IMR-90 (cell line): ENCODE measurements around the gene HMGN4. TPM values are rescaled to one million over a fixed set of nuclear protein-coding genes. Genes with fewer than 3 reads are reported as not detected.

Experiments used
- ATAC-seq: fragments of 200-7000 bp; cut with Tn5 transposase; 2 replicates; pipeline ENCODE4 v1.9.1; 2020; ENCODE audit warnings: low read depth, mild to moderate bottlenecking, moderate library complexity
- BruUV-seq: library from RNA; stranded (reverse); fragments of 400-500 nt; replicated peaks from 2 replicates; lab custom pipeline; 2021; lab: Mats Ljungman, UMichigan
- CTCF ChIA-PET: fragments of 300-600 bp; formaldehyde crosslinking; extraction: SDS; loops from one replicate; lab custom pipeline; 2021; ENCODE audit warnings: antibody characterized with exemption; lab: Yijun Ruan, JAX
- POLR2A ChIA-PET: fragments of 300-600 bp; sonication (Branson Sonifier 250); formaldehyde crosslinking; loops from one replicate; lab custom pipeline; 2022; ENCODE audit warnings: antibody characterized with exemption; ENCODE audit not compliant: unreplicated experiment; lab: Charles Lee
- DNase-seq: peaks from one replicate; pipeline ENCODE4 v3.0.0; 2013
- H2AFZ ChIP-seq: replicated peaks from 2 replicates; pipeline ENCODE3; 2013; ENCODE audit warnings: low read length, mild to moderate bottlenecking; ENCODE audit not compliant: poor library complexity
- H2AK5ac ChIP-seq: 2 replicates; pipeline ENCODE4 v1.6.1; 2013; ENCODE audit warnings: low read depth, low read length, inconsistent platforms
- H2AK9ac ChIP-seq: replicated peaks from 2 replicates; pipeline ENCODE3; 2013; ENCODE audit warnings: mild to moderate bottlenecking, low read depth, low read length, moderate library complexity; ENCODE audit not compliant: poor library complexity
- H2BK120ac ChIP-seq: 2 replicates; pipeline ENCODE4 v1.6.1; 2013; ENCODE audit warnings: low read depth, low read length, inconsistent platforms
- H2BK15ac ChIP-seq: 3 replicates; pipeline ENCODE4 v1.6.1; 2013; ENCODE audit warnings: low read depth, low read length, inconsistent platforms
- H2BK20ac ChIP-seq: 2 replicates; pipeline ENCODE4 v1.6.1; 2013; ENCODE audit warnings: low read depth, mild to moderate bottlenecking, inconsistent platforms, low read length, moderate library complexity
- H2BK5ac ChIP-seq: 2 replicates; pipeline ENCODE4 v1.6.1; 2013; ENCODE audit warnings: mild to moderate bottlenecking, low read depth, low read length, inconsistent platforms; ENCODE audit not compliant: poor library complexity, severe bottlenecking
- H3K14ac ChIP-seq: replicated peaks from 2 replicates; pipeline ENCODE4 v1.6.1; 2013; ENCODE audit warnings: low read depth, low read length, inconsistent platforms
- H3K18ac ChIP-seq: 2 replicates; pipeline ENCODE4 v1.6.1; 2013; ENCODE audit warnings: low read depth, low read length, control low read depth
- H3K23ac ChIP-seq: 2 replicates; pipeline ENCODE4 v1.6.1; 2013; ENCODE audit warnings: low read depth, low read length, inconsistent platforms
- H3K27ac ChIP-seq: 2 replicates; pipeline ENCODE4 v1.5.1; 2013; ENCODE audit warnings: mild to moderate bottlenecking, control low read depth, low read length; ENCODE audit not compliant: insufficient read depth
- H3K27me3 ChIP-seq: 2 replicates; pipeline ENCODE4 v1.6.1; 2013; ENCODE audit warnings: low read length; ENCODE audit not compliant: control insufficient read depth, insufficient read depth
- H3K36me3 ChIP-seq: 2 replicates; pipeline ENCODE4 v1.6.1; 2013; ENCODE audit warnings: low read length, mixed read lengths; ENCODE audit not compliant: control insufficient read depth, insufficient read depth
- H3K4ac ChIP-seq: 2 replicates; pipeline ENCODE4 v1.6.1; 2013; ENCODE audit warnings: low read depth, low read length, inconsistent platforms
- H3K4me1 ChIP-seq: 2 replicates; pipeline ENCODE4 v1.6.1; 2013; ENCODE audit warnings: low read length, mixed read lengths; ENCODE audit not compliant: control insufficient read depth, insufficient read depth
- H3K4me2 ChIP-seq: 2 replicates; pipeline ENCODE4 v1.6.1; 2013; ENCODE audit warnings: low read depth, mild to moderate bottlenecking, control low read depth, low read length, moderate library complexity
- H3K4me3 ChIP-seq: 2 replicates; pipeline ENCODE4 v1.5.1; 2013; ENCODE audit warnings: low read depth, mild to moderate bottlenecking, control low read depth, low read length, moderate library complexity; ENCODE audit not compliant: insufficient read depth
- H3K56ac ChIP-seq: 2 replicates; pipeline ENCODE4 v1.6.1; 2013; ENCODE audit warnings: low read length, inconsistent platforms; ENCODE audit not compliant: insufficient read depth; ENCODE audit errors: extremely low read depth
- H3K79me1 ChIP-seq, 2 experiments: 2 replicates each; pipeline ENCODE4 v1.6.1; 2013; ENCODE audit warnings: low read length in 2 of 2, inconsistent platforms in 1 of 2, low read depth in 1 of 2
- H3K9ac ChIP-seq: 2 replicates; pipeline ENCODE4 v1.6.1; 2013; ENCODE audit warnings: low read depth, low read length, control low read depth
- H3K9me1 ChIP-seq: 2 replicates; pipeline ENCODE4 v1.6.1; 2013; ENCODE audit warnings: low read length, inconsistent platforms; ENCODE audit not compliant: insufficient read depth
- H3K9me3 ChIP-seq: 2 replicates; pipeline ENCODE4 v1.6.1; 2013; ENCODE audit warnings: low read length; ENCODE audit not compliant: control insufficient read depth, insufficient read depth
- H4K20me1 ChIP-seq: 2 replicates; pipeline ENCODE4 v1.6.1; 2013; ENCODE audit warnings: low read length, inconsistent platforms; ENCODE audit not compliant: insufficient read depth
- H4K5ac ChIP-seq: 2 replicates; pipeline ENCODE4 v1.6.1; 2013; ENCODE audit warnings: mild to moderate bottlenecking, low read depth, low read length, control low read depth
- H4K8ac ChIP-seq, 2 experiments: 2 replicates each; pipeline ENCODE4 v1.6.1; 2013; ENCODE audit warnings: low read depth in 2 of 2, low read length in 2 of 2, control low read depth in 1 of 2, inconsistent platforms in 1 of 2
- H4K91ac ChIP-seq: 2 replicates; pipeline ENCODE4 v1.6.1; 2013; ENCODE audit warnings: low read depth, low read length, inconsistent platforms; ENCODE audit not compliant: insufficient read depth
- CEBPB ChIP-seq: IDR thresholded peaks from 2 replicates; pipeline ENCODE4 v1.6.1; 2012; ENCODE audit warnings: low read depth, low read length, improper control_type of control experiment
- CHD1 ChIP-seq: IDR thresholded peaks from 2 replicates; pipeline ENCODE4 v1.6.1; 2012; ENCODE audit warnings: low read depth, low read length, improper control_type of control experiment
- FOS ChIP-seq: fragments of 150-350 bp; IDR thresholded peaks from 2 replicates; pipeline ENCODE4 v1.6.1; 2016; ENCODE audit warnings: low read depth, low read length
- MAFK ChIP-seq: IDR thresholded peaks from 2 replicates; pipeline ENCODE4 v1.6.1; 2012; ENCODE audit warnings: low read depth, low read length, improper control_type of control experiment
- MAZ ChIP-seq: IDR thresholded peaks from 2 replicates; pipeline ENCODE4 v1.6.1; 2012; ENCODE audit warnings: low read depth, mild to moderate bottlenecking, low read length, improper control_type of control experiment, moderate library complexity, borderline replicate concordance
- MXI1 ChIP-seq: IDR thresholded peaks from 2 replicates; pipeline ENCODE4 v1.6.1; 2012; ENCODE audit warnings: low read depth, mild to moderate bottlenecking, low read length, moderate library complexity, borderline replicate concordance
- NFE2L2 ChIP-seq: fragments of 150-350 bp; IDR thresholded peaks from 2 replicates; pipeline ENCODE4 v1.6.1; 2016; ENCODE audit warnings: low read depth, mild to moderate bottlenecking, low read length
- POLR2A ChIP-seq: IDR thresholded peaks from 2 replicates; pipeline ENCODE4 v1.6.1; 2012; ENCODE audit warnings: mild to moderate bottlenecking, low read depth, low read length
- RAD21 ChIP-seq: IDR thresholded peaks from 2 replicates; pipeline ENCODE4 v1.6.1; 2012; ENCODE audit warnings: low read length, improper control_type of control experiment
- RFX5 ChIP-seq: IDR thresholded peaks from 2 replicates; pipeline ENCODE4 v1.8.0; 2012; ENCODE audit warnings: low read depth, mild to moderate bottlenecking, low read length, moderate library complexity
- SMC3 ChIP-seq: fragments of 150-350 bp; IDR thresholded peaks from 2 replicates; pipeline ENCODE4 v1.6.1; 2016; ENCODE audit warnings: low read depth, mild to moderate bottlenecking, antibody characterized with exemption, low read length, moderate library complexity
- WGBS, 2 experiments: methylation state at CpG; one replicate each; pipeline versions ENCODE4 v1.1.5 to v1.1.7; 2013; ENCODE audit warnings: missing lambda C conversion rate in 2 of 2; ENCODE audit not compliant: insufficient read length in 1 of 2; ENCODE audit errors: extremely low coverage in 2 of 2; 5-methylcytosine and 5-hydroxymethylcytosine counted together
- dilution Hi-C: fragments of 300-500 bp; cut with HindIII; formaldehyde crosslinking; loops from one replicate; pipeline ENCODE4 v1.14.3; 2018; ENCODE audit warnings: low sequenced_read_pairs; ENCODE audit not compliant: unreplicated experiment
- in situ Hi-C: fragments of 300-500 bp; cut with MboI; formaldehyde crosslinking; loops from 3 replicates; pipeline ENCODE4 v1.14.3; 2019; ENCODE audit warnings: low sequenced_read_pairs, inconsistent platforms, mixed read lengths
- intact Hi-C: fragments of 100-400 bp; cut with micrococcal nuclease; formaldehyde crosslinking; loops from 2 replicates; pipeline ENCODE4 v1.10.0; 2022
- polyA plus RNA-seq, 3 experiments: library from polyadenylated mRNA; depleted of rRNA; stranded (reverse); fragments of >200 nt; gene quantifications; 2 replicates each; pipeline ENCODE4 v1.2.3, GENCODE V29; 2012; ENCODE audit warnings: low replicate concordance in 1 of 3
- total RNA-seq: library from RNA; depleted of rRNA; stranded (reverse); fragments of >200 nt; gene quantifications from 2 replicates; pipeline ENCODE4 v1.2.3, GENCODE V29; 2012
- TF ChIP-seq, protein P1 (sequence below): conservative IDR thresholded peaks from 2 replicates; pipeline ENCODE4 v1.5.1; 2012; ENCODE audit warnings: mild to moderate bottlenecking, low read depth, low read length, improper control_type of control experiment
- TF ChIP-seq, protein P2 (sequence below): fragments of 150-350 bp; IDR thresholded peaks from 2 replicates; pipeline ENCODE4 v1.6.1; 2016; ENCODE audit warnings: low read depth, mild to moderate bottlenecking, low read length, moderate library complexity, borderline replicate concordance

The HMGN4 gene
- total and polyA plus RNA-seq, 2 of the 4 experiments (the other 2 are of a cell fraction), result 46.4 to 50.2 TPM

- H3K27me3 ChIP-seq, result peaks cover 6% of the 10 kb centered on the region
- no peak overlapping the region for H3K4me3 ChIP-seq
- no peaks in the 10 kb centered on the region for H3K4me1 ChIP-seq
- H3K14ac ChIP-seq, result no peak overlapping the region
- H2AK5ac ChIP-seq, result no peak overlapping the region
- no peak overlapping the region for H3K18ac ChIP-seq
- H3K79me1 ChIP-seq, result no peaks in the 10 kb centered on the region
- H4K8ac ChIP-seq, result no peak overlapping the region
- no peak overlapping the region for H2BK120ac ChIP-seq
- no peak overlapping the region for H3K56ac ChIP-seq
- H3K23ac ChIP-seq, result no peak overlapping the region
- no peaks in the 10 kb centered on the region for H4K20me1 ChIP-seq
- CTCF ChIA-PET, result interaction anchor here (0.6 kb wide), 1 partner anchor 10 kb away, joined by 9 read pairs; no protein-coding TSS in a partner anchor
- peak; percentile 75 for ATAC-seq
- no peak overlapping the region for H2AK9ac ChIP-seq
- no peak overlapping the region for H3K9ac ChIP-seq
- H4K91ac ChIP-seq, result no peak overlapping the region
- H4K5ac ChIP-seq, result no peak overlapping the region
- H2BK5ac ChIP-seq, result no peak overlapping the region
- no TSS peak for BruUV-seq
- H3K9me3 ChIP-seq, result no peaks in the 10 kb centered on the region
- no peaks in the 10 kb centered on the region for H3K36me3 ChIP-seq
- no peak overlapping the region for H3K4ac ChIP-seq
- POLR2A ChIA-PET, result no interaction called here
- no peak overlapping the region for H2AFZ ChIP-seq
- in situ Hi-C loops (no loop called here), dilution Hi-C loops (no loop called here), intact Hi-C loops (loop anchor here (1.0 kb wide), 1 partner anchor 152 kb away; no protein-coding TSS in a partner anchor)
- H3K4me2 ChIP-seq, result no peak overlapping the region
- TF ChIP-seq MAFK, result no peak
- no peak for TF ChIP-seq MAZ
- TF ChIP-seq POLR2A, result no peak
- no peak for TF ChIP-seq NFE2L2
- TF ChIP-seq FOS, result no peak
- TF ChIP-seq MXI1, result no peak
- no peak for TF ChIP-seq CHD1
- TF ChIP-seq, protein P1, sequence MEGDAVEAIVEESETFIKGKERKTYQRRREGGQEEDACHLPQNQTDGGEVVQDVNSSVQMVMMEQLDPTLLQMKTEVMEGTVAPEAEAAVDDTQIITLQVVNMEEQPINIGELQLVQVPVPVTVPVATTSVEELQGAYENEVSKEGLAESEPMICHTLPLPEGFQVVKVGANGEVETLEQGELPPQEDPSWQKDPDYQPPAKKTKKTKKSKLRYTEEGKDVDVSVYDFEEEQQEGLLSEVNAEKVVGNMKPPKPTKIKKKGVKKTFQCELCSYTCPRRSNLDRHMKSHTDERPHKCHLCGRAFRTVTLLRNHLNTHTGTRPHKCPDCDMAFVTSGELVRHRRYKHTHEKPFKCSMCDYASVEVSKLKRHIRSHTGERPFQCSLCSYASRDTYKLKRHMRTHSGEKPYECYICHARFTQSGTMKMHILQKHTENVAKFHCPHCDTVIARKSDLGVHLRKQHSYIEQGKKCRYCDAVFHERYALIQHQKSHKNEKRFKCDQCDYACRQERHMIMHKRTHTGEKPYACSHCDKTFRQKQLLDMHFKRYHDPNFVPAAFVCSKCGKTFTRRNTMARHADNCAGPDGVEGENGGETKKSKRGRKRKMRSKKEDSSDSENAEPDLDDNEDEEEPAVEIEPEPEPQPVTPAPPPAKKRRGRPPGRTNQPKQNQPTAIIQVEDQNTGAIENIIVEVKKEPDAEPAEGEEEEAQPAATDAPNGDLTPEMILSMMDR, result peak; percentile 38
- TF ChIP-seq, protein P2, sequence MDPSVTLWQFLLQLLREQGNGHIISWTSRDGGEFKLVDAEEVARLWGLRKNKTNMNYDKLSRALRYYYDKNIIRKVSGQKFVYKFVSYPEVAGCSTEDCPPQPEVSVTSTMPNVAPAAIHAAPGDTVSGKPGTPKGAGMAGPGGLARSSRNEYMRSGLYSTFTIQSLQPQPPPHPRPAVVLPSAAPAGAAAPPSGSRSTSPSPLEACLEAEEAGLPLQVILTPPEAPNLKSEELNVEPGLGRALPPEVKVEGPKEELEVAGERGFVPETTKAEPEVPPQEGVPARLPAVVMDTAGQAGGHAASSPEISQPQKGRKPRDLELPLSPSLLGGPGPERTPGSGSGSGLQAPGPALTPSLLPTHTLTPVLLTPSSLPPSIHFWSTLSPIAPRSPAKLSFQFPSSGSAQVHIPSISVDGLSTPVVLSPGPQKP, result no peak
- TF ChIP-seq RAD21, result peak; percentile 53
- TF ChIP-seq RFX5, result no peak
- TF ChIP-seq CEBPB, result no peak
- TF ChIP-seq SMC3, result peak; percentile 41
- WGBS, 2 experiments, result no CpG with 5 or more reads among the region's 2 CpGs
- peak; percentile 55 for DNase-seq
- no peak overlapping the region for H2BK15ac ChIP-seq
- no peak overlapping the region for H2BK20ac ChIP-seq
- H3K27ac ChIP-seq, result no peak overlapping the region
- H3K9me1 ChIP-seq, result no peaks in the 10 kb centered on the region
Measured at GRCh38 chr6:26493258-26493657, 44.9 kb upstream of the HMGN4 start.
